Liver (tissue), 9 donors: ENCODE data around the gene LRRC46. TPM values are rescaled to one million over a fixed set of nuclear protein-coding genes. Genes with fewer than 3 reads are reported as not detected.

Experiments
- DNase-seq: peaks from one replicate; pipeline ENCODE4 v3.0.0-alpha.2; 2017; ENCODE audit warnings: low spot score
- H3K27ac ChIP-seq, 2 donors: one replicate each; pipeline ENCODE4 v1.7.0; 2013; ENCODE audit warnings: inconsistent platforms in 2 of 2, low read length in 2 of 2, control low read depth in 1 of 2, low read depth in 1 of 2, mild to moderate bottlenecking in 1 of 2
- H3K27me3 ChIP-seq, 4 donors: one replicate each; pipeline versions ENCODE4 v1.6.1 to v1.7.0; 2013; ENCODE audit warnings: low read length in 3 of 4, inconsistent platforms in 1 of 4, mild to moderate bottlenecking in 1 of 4, moderate library complexity in 1 of 4; ENCODE audit not compliant: control insufficient read depth in 4 of 4, insufficient read depth in 4 of 4
- H3K36me3 ChIP-seq, 4 donors: one replicate each; pipeline versions ENCODE4 v1.6.1 to v1.7.0; 2013; ENCODE audit warnings: low read length in 3 of 4, mild to moderate bottlenecking in 3 of 4, low read depth in 1 of 4, moderate library complexity in 1 of 4; ENCODE audit not compliant: control insufficient read depth in 4 of 4, insufficient read depth in 3 of 4
- H3K4me1 ChIP-seq, 4 donors: one replicate each; pipeline versions ENCODE4 v1.6.1 to v1.7.0; 2013; ENCODE audit warnings: low read length in 3 of 4, mild to moderate bottlenecking in 3 of 4, moderate library complexity in 1 of 4; ENCODE audit not compliant: control insufficient read depth in 4 of 4, insufficient read depth in 4 of 4
- H3K4me3 ChIP-seq, 3 donors: one replicate each; pipeline versions ENCODE4 v1.6.1 to v1.7.0; 2013; ENCODE audit warnings: low read length in 3 of 3, control low read depth in 1 of 3, low read depth in 1 of 3, mild to moderate bottlenecking in 1 of 3
- H3K9ac ChIP-seq, 2 donors: one replicate each; pipeline ENCODE4 v1.7.0; 2013; ENCODE audit warnings: low read length in 2 of 2, mild to moderate bottlenecking in 2 of 2, moderate library complexity in 2 of 2, control low read depth in 1 of 2, low read depth in 1 of 2
- H3K9me3 ChIP-seq, 4 donors: one replicate each; pipeline versions ENCODE4 v1.6.1 to v1.7.0; 2013; ENCODE audit warnings: low read length in 3 of 4; ENCODE audit not compliant: control insufficient read depth in 4 of 4
- ATF3 ChIP-seq: IDR thresholded peaks from 2 replicates; pipeline ENCODE4 v1.6.1; 2016; ENCODE audit warnings: antibody characterized with exemption
- CTCF ChIP-seq: fragments of 150-350 bp; IDR thresholded peaks from 2 replicates; pipeline ENCODE4 v1.5.1; 2017; ENCODE audit warnings: improper control_type of control experiment, low read depth, low read length; ENCODE audit not compliant: missing input control
- EGR1 ChIP-seq, 2 donors: IDR thresholded peaks; 2 replicates each; pipeline ENCODE4 v1.6.1; 2016 to 2018; ENCODE audit warnings: antibody characterized with exemption in 2 of 2, low read depth in 2 of 2
- FOXA1 ChIP-seq: IDR thresholded peaks from 2 replicates; pipeline ENCODE4 v1.6.1; 2016; ENCODE audit warnings: antibody characterized with exemption
- FOXA2 ChIP-seq: IDR thresholded peaks from 2 replicates; pipeline ENCODE4 v1.6.1; 2016; ENCODE audit warnings: antibody characterized with exemption
- GABPA ChIP-seq, 2 donors: IDR thresholded peaks in 1 of 2; conservative IDR thresholded peaks in 1 of 2; 2 replicates each; pipeline ENCODE4 v1.6.1; 2016; ENCODE audit warnings: antibody characterized with exemption in 2 of 2, mild to moderate bottlenecking in 1 of 2, moderate library complexity in 1 of 2
- HNF4A ChIP-seq, 2 donors: conservative IDR thresholded peaks; 2 replicates each; pipeline ENCODE4 v1.6.1; 2016; ENCODE audit warnings: antibody characterized with exemption in 2 of 2, mild to moderate bottlenecking in 2 of 2
- HNF4G ChIP-seq: IDR thresholded peaks from 2 replicates; pipeline ENCODE4 v1.6.1; 2016; ENCODE audit warnings: antibody characterized with exemption
- JUND ChIP-seq, 2 donors: IDR thresholded peaks; 2 replicates each; pipeline ENCODE4 v1.6.1; 2016; ENCODE audit warnings: antibody characterized with exemption in 2 of 2
- MAX ChIP-seq: IDR thresholded peaks from 2 replicates; pipeline ENCODE4 v1.6.1; 2016; ENCODE audit warnings: antibody characterized with exemption
- NR2F2 ChIP-seq: IDR thresholded peaks from 2 replicates; pipeline ENCODE4 v1.6.1; 2016; ENCODE audit warnings: antibody characterized with exemption
- RAD21 ChIP-seq, 2 donors: IDR thresholded peaks; 2 replicates each; pipeline ENCODE4 v1.6.1; 2016; ENCODE audit warnings: antibody characterized with exemption in 2 of 2, mild to moderate bottlenecking in 2 of 2
- REST ChIP-seq: IDR thresholded peaks from 2 replicates; pipeline ENCODE4 v1.6.1; 2016; ENCODE audit warnings: antibody characterized with exemption, mild to moderate bottlenecking
- RXRA ChIP-seq, 2 donors: IDR thresholded peaks; 2 replicates each; pipeline ENCODE4 v1.6.1; 2017 to 2018; ENCODE audit warnings: antibody characterized with exemption in 2 of 2, mild to moderate bottlenecking in 1 of 2
- SP1 ChIP-seq: IDR thresholded peaks from 2 replicates; pipeline ENCODE4 v1.6.1; 2018; ENCODE audit warnings: antibody characterized with exemption, mild to moderate bottlenecking
- TAF1 ChIP-seq: conservative IDR thresholded peaks from 2 replicates; pipeline ENCODE4 v1.6.1; 2016; ENCODE audit warnings: antibody characterized with exemption, mild to moderate bottlenecking
- YY1 ChIP-seq: IDR thresholded peaks from 2 replicates; pipeline ENCODE4 v1.6.1; 2016; ENCODE audit warnings: antibody characterized with exemption, mild to moderate bottlenecking
- ZBTB33 ChIP-seq: IDR thresholded peaks from 2 replicates; pipeline ENCODE4 v1.6.1; 2016; ENCODE audit warnings: antibody characterized with exemption
- WGBS: extraction: QIAGEN DNeasy Blood & Tissue Kit; methylation state at CpG from one replicate; pipeline ENCODE4 v1.1.7; 2013; 5-methylcytosine and 5-hydroxymethylcytosine counted together
- polyA plus RNA-seq, 2 donors: library from polyadenylated mRNA; stranded (reverse) in 1 of 2; unstranded in 1 of 2; fragments of 200-250 nt in 1 of 2; fragments of >200 nt in 1 of 2; fragmentation: Nextera tagmentation in 1 of 2; extraction: Ambion mirVana in 1 of 2; gene quantifications; one replicate each; pipeline versions ENCODE4 v1.2.1 to v1.2.3, GENCODE V29; 2013 to 2015
- total RNA-seq, 2 donors: library from RNA; depleted of rRNA; stranded (reverse); fragments of >200 nt; gene quantifications; one replicate each; pipeline ENCODE4 v1.2.3, GENCODE V29; 2014
- donor health status: healthy.
- donor health status: healthy.
- donor health status: healthy.
- donor health status: healthy.
- donor health status: healthy.

The LRRC46 gene
- total and polyA plus RNA-seq, 4 donors, result under 0.01 to 0.43 (median 0.32) TPM

GRCh38 chr17:47846716-47847340 lies 15.4 kb downstream of the LRRC46 start:
- WGBS, result 35% methylated on average over 31 of the region's 31 CpGs
- Histone ChIP-seq H3K27me3 (peaks cover 0 to 15% (median 5%) of the 10 kb centered on the region in 4 donors), H3K27ac (no peak overlapping the region), H3K4me1 (peaks cover 8 to 23% (median 16%) of the 10 kb centered on the region in 4 donors), H3K9ac (no peak overlapping the region), H3K9me3 (no peaks in the 10 kb centered on the region), H3K36me3 (no peaks in the 10 kb centered on the region), H3K4me3 (no peak overlapping the region)
- no peak for DNase-seq
- TF ChIP-seq FOXA2 (no peak), ATF3 (no peak), HNF4A (conservative IDR thresholded peaks at IDR 0.05) (no peak), CTCF (no peak), GABPA (IDR thresholded peaks at IDR 0.05 in 1 of 2, conservative IDR thresholded peaks at IDR 0.05 in 1 of 2) (no peak), JUND (IDR thresholded peaks at IDR 0.05) (no peak), EGR1 (IDR thresholded peaks at IDR 0.05; ENCODE audit: low read depth in 2 of 2) (no peak), RXRA (IDR thresholded peaks at IDR 0.05) (no peak), SP1 (no peak), FOXA1 (no peak), MAX (no peak), YY1 (no peak), REST (no peak), NR2F2 (no peak), RAD21 (IDR thresholded peaks at IDR 0.05) (no peak), ZBTB33 (no peak), HNF4G (no peak), TAF1 (no peak)
